ENCODE data around the gene TMC5. TPM values are rescaled to one million over a fixed set of nuclear protein-coding genes. Genes with fewer than 3 reads are reported as not detected.

Gene TMC5
- total RNA-seq, 1 donor from 2014 or later: 0.32 TPM

GRCh38 chr16:19484096-19484495 lies 66.4 kb downstream of the TMC5 start:
- Mint-ChIP-seq H3K27me3 (ENCODE audit: insufficient read depth, low read depth) (no peaks in the 10 kb centered on the region), H3K9me3 (no peaks in the 10 kb centered on the region), H3K36me3 (no peaks in the 10 kb centered on the region), H3K27ac (no peak overlapping the region), H3K4me3 (no peak overlapping the region), H3K4me1 (peaks cover 16% of the 10 kb centered on the region)
- H3K4me2 ChIP-seq: no peak overlapping the region
- no peak overlapping the region for H3K9ac ChIP-seq
- no peaks in the 10 kb centered on the region for H3K36me3 ChIP-seq
- TF ChIP-seq EZH2phosphoT487 (IDR thresholded peaks at IDR 0.05) (no peak), CTCF (IDR thresholded peaks at IDR 0.05) (no peak), EZH2 (IDR thresholded peaks at IDR 0.05) (no peak)
- H4K20me1 ChIP-seq (ENCODE audit: low read depth): no peaks in the 10 kb centered on the region
- peaks cover 6% of the 10 kb centered on the region for H3F3A ChIP-seq (ENCODE audit: low read depth)
- H3K27me3 ChIP-seq: no peaks in the 10 kb centered on the region
- no peaks in the 10 kb centered on the region for H3K79me2 ChIP-seq (ENCODE audit: low read depth)
- DNase-seq (ENCODE audit: low spot score): no peak
- peaks cover 14% of the 10 kb centered on the region for H3K4me1 ChIP-seq
- no peak overlapping the region for H3K27ac ChIP-seq
- no peaks in the 10 kb centered on the region for H3K9me3 ChIP-seq (ENCODE audit: low read depth)
- H2AFZ ChIP-seq (replicated peaks): no peak overlapping the region
- no peak overlapping the region for H3K4me3 ChIP-seq

GRCh38 chr16:19485611-19486010 lies 67.9 kb downstream of the TMC5 start:
- no peaks in the 10 kb centered on the region for H3K79me2 ChIP-seq (ENCODE audit: low read depth)
- H4K20me1 ChIP-seq (ENCODE audit: low read depth): no peaks in the 10 kb centered on the region
- no peak for DNase-seq (ENCODE audit: low spot score)
- H3K9ac ChIP-seq: no peak overlapping the region
- Mint-ChIP-seq H3K4me3 (no peak overlapping the region), H3K36me3 (no peaks in the 10 kb centered on the region), H3K27me3 (ENCODE audit: insufficient read depth, low read depth) (peaks cover 2% of the 10 kb centered on the region), H3K27ac (no peak overlapping the region), H3K4me1 (peaks cover 16% of the 10 kb centered on the region), H3K9me3 (no peaks in the 10 kb centered on the region)
- TF ChIP-seq CTCF (IDR thresholded peaks at IDR 0.05): no peak
- no peak for TF ChIP-seq EZH2 (IDR thresholded peaks at IDR 0.05)
- TF ChIP-seq EZH2phosphoT487 (IDR thresholded peaks at IDR 0.05): no peak
- peaks cover 14% of the 10 kb centered on the region for H3K4me1 ChIP-seq
- peaks cover 6% of the 10 kb centered on the region for H3F3A ChIP-seq (ENCODE audit: low read depth)
- H3K4me2 ChIP-seq: no peak overlapping the region
- H3K36me3 ChIP-seq: no peaks in the 10 kb centered on the region
- H2AFZ ChIP-seq (replicated peaks): no peak overlapping the region
- no peak overlapping the region for H3K27ac ChIP-seq
- H3K27me3 ChIP-seq: no peaks in the 10 kb centered on the region
- no peaks in the 10 kb centered on the region for H3K9me3 ChIP-seq (ENCODE audit: low read depth)
- no peak overlapping the region for H3K4me3 ChIP-seq

GRCh38 chr16:19486051-19486450 lies 68.4 kb downstream of the TMC5 start:
- Histone ChIP-seq H3K36me3 (no peaks in the 10 kb centered on the region), H2AFZ (replicated peaks) (no peak overlapping the region), H3K9ac (no peak overlapping the region), H4K20me1 (ENCODE audit: low read depth) (no peaks in the 10 kb centered on the region), H3K79me2 (ENCODE audit: low read depth) (no peaks in the 10 kb centered on the region), H3K4me3 (no peak overlapping the region), H3K4me2 (no peak overlapping the region), H3F3A (ENCODE audit: low read depth) (peaks cover 6% of the 10 kb centered on the region), H3K27ac (no peak overlapping the region), H3K27me3 (no peaks in the 10 kb centered on the region), H3K4me1 (peaks cover 14% of the 10 kb centered on the region), H3K9me3 (ENCODE audit: low read depth) (no peaks in the 10 kb centered on the region)
- TF ChIP-seq EZH2phosphoT487 (IDR thresholded peaks at IDR 0.05) (no peak), EZH2 (IDR thresholded peaks at IDR 0.05) (no peak), CTCF (IDR thresholded peaks at IDR 0.05) (no peak)
- no peaks in the 10 kb centered on the region for H3K36me3 Mint-ChIP-seq
- H3K4me3 Mint-ChIP-seq: no peak overlapping the region
- H3K9me3 Mint-ChIP-seq: no peaks in the 10 kb centered on the region
- peaks cover 16% of the 10 kb centered on the region for H3K4me1 Mint-ChIP-seq
- peaks cover 2% of the 10 kb centered on the region for H3K27me3 Mint-ChIP-seq (ENCODE audit: insufficient read depth, low read depth)
- peak overlapping the region; percentile 63 for H3K27ac Mint-ChIP-seq
- DNase-seq (ENCODE audit: low spot score): no peak

Data from neural progenitor cell (in vitro differentiated cells).